Globus pallidus (tissue), 1 donor: ENCODE measurements around the gene CLCN6.

ENCODE experiments used
- DNase-seq: peaks from one replicate; pipeline ENCODE4 v3.0.0-alpha.2; 2015; ENCODE audit warnings: low spot score

The CLCN6 gene

DNA sequence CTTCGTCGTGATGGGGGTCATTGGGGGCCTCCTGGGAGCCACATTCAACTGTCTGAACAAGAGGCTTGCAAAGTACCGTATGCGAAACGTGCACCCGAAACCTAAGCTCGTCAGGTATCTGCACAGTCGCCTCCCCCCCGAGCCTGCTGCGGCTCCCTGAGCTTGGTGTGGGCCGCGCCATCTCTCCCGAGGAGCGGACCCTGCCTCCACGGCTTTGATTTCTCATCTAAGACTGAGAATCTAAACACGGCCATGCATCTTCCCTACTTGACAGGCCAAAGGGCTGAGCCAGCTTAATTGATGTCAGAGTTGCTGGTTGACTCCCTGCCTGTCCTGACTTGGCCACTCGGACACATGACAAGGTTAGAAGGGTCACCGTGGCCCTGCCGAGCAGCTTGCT lies 22.5 kb downstream of the CLCN6 start:
- DNase-seq, result no peak

DNA sequence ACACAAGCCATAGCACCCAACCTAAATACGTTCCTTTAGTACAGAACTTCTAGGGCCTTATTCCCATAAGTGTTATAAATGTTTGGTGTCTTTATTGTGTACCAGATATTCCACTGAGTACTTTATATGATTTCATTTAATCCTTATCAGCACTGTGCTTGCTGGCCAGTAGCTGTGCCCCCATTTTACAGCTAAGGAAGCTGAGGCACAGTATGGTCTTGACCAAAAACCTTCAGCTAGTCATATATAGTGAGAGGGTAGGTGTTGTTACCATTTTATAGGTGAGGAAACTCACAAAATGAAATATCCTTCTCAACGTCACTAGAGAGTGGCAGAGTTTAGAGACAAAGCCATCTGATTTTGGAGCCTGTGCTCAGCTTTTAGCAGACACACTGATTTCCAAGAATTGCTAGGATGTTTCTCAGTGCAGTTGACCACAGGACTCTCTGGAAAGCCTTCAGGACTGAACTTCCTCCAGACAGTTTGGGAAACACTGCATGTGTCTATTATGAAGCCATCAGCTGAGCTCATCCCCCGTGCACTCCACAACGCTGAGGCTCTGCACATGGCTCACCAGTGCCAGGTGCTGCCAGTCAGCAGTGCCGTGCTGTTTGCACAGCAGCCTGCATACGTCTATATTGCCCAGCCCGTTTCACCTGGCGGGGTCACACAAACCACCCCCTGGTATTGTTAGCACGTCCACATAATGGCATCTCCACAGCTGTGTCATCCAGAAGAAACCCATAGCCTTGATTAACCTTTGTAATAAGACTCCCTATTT lies 26.1 kb downstream of the CLCN6 start:
- DNase-seq, result no peak

DNA sequence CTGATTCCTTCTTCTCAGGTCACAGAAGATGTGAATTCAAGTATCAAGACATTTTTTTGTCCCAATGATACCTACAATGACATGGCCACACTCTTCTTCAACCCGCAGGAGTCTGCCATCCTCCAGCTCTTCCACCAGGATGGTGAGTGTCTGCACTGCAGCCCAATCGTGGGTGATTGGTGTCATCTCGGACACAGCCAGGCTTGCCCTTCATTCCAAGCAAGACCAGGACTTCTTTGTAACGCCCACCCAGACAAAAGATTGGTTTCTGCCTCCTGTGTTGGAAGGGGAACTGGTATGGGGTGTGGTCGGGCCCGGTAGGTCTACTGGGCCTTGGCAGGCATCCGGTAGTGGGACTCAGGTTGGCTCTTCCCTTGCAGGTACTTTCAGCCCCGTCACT lies 27.5 kb downstream of the CLCN6 start:
- no peak for DNase-seq

DNA sequence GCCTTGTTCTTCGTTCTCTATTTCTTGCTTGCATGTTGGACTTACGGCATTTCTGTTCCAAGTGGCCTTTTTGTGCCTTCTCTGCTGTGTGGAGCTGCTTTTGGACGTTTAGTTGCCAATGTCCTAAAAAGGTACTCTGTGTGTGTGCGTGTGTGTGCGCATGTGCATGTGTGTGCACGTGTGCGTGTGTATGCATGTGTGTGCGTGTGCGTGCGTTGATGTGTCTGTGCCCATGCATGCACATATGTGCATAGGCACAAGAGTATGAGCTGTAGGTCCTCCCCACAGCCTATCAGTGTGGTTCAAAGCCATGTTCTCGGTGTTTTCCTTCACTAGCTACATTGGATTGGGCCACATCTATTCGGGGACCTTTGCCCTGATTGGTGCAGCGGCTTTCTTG lies 27.9 kb downstream of the CLCN6 start:
- DNase-seq, result no peak

DNA sequence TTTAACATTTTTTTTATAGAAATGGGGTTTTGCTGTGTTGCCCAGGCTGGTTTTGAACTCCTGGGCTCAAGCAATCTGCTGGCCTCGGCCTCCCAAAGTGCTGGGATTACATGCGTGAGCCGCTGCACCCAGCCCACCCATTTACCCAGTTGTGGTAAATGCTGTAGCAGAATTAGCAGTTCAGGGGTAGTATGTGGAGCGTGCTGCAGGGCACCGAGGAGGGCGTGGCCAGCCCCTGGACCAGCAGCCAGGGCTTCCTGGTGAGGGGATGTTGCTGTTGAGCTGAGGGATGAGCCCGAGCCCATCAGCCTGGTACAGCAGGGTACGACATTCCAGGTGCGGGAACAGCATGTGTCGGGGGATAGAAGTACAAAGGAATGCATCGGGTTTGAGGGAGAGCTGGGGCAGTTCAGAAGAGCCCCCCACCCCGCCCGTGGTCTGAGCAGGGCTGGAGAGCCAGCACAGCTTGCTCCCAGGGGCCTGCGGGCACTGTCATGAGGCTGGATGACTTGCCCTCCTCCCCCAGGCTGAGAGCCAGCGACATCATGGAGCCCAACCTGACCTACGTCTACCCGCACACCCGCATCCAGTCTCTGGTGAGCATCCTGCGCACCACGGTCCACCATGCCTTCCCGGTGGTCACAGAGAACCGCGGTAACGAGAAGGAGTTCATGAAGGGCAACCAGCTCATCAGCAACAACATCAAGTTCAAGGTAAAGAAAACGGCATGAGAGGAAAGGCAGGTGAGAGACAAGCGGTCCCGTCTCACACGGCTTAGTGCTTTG lies 29.6 kb downstream of the CLCN6 start:
- DNase-seq, result no peak

DNA sequence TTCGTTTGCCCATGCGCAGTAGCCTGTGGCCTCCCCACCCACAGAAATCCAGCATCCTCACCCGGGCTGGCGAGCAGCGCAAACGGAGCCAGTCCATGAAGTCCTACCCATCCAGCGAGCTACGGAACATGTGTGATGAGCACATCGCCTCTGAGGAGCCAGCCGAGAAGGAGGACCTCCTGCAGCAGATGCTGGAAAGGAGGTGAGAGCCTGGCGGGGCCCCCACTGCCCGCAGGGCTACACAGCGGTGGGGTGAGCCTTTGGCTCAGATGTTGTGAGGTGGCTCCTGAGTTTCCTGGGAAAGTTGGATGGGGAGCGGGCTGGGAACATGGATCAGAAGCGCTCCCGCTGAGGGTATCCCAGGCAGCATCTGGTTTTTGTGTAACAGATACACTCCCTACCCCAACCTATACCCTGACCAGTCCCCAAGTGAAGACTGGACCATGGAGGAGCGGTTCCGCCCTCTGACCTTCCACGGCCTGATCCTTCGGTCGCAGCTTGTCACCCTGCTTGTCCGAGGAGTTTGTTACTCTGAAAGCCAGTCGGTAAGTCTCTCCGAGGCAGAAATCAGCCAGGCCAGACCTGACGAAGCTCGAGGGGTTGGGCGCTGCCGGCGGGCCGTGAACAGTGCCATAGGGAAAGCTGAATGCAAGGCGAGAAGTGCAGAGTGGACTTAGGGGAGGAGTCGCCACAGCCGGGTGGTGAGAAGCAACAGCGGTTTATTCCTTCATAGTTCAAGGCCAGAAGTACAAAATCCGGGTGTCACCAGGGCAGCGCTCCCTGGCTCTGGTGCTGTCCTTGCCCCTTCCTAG lies 31.2 kb downstream of the CLCN6 start:
- no peak for DNase-seq

DNA sequence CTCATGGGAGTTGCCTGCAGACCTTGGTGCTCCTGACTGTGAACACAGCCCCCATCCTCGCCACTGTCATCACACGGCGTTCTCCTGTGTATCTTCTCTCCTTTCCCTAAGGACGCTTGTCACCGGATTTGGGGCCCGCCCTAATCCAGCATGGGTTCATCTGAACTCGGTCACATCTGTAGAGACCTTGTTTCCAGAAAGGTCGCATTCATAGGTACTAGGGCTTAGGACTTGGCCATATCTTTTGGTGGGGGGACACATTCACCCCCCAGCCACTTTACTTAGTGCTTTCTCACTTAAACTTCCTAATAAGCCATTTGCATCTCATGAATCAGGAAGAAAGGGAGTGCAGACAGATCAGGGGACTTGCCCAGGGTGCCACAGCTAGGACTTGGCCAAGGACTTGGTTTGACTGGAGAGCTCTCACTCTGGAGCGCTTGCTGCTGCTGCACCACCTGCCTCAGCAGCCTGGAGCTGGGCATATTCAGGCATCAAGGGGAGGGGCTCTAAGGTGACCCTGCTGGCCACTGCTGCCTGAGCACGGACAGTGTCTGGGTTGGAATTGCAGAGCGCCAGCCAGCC lies 31.9 kb downstream of the CLCN6 start:
- no peak for DNase-seq

DNA sequence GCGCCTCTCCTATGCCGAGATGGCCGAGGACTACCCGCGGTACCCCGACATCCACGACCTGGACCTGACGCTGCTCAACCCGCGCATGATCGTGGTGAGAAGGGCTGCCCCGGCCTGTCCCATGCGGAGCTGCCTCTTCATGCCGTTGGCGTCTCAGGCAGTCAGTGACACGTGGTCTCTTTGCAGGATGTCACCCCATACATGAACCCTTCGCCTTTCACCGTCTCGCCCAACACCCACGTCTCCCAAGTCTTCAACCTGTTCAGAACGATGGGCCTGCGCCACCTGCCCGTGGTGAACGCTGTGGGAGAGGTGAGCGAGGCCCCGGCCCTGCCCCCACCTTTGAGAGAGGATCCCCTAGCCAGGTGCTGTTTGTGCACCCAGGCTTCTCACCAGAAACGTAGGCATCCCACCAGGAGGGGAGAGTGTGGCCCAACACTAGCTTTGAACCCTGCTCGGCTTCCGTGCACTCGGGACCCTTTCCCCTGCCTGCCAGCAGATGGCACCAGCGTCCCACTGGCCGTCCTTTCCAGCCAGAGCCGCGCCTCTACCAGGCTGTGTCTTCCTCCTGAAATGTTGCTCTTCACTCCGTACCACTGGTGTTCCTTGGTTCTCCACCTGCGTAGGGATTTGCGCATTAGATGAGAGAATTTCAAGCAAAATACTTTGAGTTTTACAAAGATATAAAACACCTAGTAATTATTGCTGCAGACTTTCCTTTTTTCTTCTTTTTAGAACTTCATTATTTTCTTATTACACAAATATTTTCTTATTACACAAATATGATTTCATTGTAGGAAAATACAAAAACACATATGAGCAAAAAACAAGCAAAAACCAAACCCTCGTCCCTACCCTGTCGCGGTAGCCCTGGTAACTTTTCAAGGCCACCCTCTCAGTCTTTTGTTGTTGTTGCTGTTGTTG lies 32.6 kb downstream of the CLCN6 start:
- peak; percentile 58 for DNase-seq

DNA sequence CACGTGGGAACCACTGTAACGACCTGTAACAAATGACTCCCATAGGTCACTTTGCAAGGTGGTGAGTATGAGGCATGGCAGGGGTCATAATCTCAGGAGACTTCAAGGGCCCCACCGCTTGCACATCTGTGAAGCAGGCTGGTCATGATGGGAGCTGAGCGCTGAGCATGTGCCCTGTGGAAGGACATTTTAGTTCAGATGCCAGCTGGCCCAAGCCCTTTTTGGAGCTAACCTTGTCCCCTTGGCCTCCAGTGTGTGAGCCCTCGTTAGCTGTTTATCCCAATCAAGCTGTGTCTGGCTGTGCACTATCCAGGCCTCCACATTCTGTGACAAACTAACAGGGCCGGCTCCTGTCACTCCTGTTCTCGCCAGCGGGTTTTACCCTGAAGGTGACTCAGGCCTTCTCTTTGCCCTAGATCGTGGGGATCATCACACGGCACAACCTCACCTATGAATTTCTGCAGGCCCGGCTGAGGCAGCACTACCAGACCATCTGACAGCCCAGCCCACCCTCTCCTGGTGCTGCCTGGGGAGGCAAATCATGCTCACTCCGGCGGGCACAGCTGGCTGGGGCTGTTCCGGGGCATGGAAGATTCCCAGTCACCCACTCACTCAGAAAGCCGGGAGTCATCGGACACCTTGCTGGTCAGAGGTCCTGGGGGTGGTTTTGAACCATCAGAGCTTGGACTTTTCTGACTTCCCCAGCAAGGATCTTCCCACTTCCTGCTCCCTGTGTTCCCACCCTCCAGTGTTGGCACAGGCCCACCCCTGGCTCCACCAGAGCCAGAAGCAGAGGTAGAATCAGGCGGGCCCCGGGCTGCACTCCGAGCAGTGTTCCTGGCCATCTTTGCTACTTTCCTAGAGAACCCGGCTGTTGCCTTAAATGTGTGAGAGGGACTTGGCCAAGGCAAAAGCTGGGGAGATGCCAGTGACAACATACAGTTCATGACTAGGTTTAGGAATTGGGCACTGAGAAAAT lies 34.0 kb downstream of the CLCN6 start:
- DNase-seq, result no peak

DNA sequence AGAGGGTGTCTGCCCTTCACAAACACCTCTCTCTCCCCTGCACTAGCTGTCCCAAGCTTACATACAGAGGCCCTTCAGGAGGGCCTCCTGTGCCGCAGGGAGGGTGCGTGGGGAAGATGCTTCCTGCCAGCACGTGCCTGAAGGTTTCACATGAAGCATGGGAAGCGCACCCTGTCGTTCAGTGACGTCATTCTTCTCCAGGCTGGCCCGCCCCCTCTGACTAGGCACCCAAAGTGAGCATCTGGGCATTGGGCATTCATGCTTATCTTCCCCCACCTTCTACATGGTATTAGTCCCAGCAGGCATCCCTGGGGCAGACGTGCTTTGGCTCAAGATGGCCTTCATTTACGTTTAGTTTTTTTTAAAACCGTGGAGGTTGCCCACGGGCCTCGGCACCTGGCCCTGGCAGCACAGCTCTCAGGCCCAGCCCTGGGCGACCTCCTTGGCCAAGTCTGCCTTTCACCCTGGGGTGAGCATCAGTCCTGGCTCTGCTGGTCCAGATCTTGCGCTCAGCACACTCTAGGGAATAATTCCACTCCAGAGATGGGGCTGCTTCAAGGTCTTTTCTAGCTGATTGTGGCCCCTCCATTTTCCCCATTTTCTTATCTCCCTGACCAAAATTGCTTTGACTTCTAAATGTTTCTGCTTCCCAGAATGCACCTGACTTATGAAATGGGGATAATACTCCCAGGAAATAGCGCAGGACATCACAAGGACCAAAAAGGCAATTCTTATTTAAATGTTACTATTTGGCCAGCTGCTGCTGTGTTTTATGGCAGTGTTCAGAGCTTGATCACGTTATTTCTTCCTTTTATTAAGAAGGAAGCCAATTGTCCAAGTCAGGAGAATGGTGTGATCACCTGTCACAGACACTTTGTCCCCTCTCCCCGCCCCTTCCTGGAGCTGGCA lies 35.5 kb downstream of the CLCN6 start:
- no peak for DNase-seq

DNA sequence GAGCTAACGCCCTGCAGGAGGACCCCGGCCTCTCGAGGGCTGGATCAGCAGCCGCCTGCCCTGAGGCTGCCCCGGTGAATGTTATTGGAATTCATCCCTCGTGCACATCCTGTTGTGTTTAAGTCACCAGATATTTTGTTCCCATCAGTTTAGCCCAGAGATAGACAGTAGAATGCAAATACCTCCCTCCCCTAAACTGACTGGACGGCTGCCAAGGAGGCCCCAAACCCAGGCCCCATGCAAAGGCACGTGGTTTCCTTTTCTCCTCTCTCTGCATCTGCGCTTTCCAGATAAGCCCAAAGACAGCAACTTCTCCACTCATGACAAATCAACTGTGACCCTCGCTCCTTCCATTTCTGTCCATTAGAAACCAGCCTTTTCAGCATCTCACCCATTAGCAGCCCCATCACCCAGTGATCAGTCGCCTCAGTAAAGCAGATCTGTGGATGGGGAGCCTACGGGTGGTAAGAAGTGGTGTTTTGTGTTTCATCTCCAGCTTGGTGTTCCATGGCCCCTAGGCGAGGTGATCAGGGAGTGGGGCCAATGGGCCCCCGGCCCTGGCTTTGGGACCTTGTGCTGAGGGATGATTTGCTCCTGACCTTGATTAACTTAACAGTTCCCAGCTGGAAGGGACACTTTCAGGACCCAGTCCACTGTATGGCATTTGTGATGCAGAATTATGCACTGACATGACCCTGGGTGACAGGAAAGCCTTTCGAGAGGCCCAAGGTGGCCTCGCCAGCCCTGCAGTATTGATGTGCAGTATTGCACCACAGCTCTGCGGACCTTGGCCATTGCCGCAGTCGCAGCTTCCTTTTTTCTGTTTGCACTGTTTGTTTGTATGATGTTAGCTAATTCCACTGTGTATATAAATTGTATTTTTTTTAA lies 36.4 kb downstream of the CLCN6 start:
- peak; percentile 18 for DNase-seq

DNA sequence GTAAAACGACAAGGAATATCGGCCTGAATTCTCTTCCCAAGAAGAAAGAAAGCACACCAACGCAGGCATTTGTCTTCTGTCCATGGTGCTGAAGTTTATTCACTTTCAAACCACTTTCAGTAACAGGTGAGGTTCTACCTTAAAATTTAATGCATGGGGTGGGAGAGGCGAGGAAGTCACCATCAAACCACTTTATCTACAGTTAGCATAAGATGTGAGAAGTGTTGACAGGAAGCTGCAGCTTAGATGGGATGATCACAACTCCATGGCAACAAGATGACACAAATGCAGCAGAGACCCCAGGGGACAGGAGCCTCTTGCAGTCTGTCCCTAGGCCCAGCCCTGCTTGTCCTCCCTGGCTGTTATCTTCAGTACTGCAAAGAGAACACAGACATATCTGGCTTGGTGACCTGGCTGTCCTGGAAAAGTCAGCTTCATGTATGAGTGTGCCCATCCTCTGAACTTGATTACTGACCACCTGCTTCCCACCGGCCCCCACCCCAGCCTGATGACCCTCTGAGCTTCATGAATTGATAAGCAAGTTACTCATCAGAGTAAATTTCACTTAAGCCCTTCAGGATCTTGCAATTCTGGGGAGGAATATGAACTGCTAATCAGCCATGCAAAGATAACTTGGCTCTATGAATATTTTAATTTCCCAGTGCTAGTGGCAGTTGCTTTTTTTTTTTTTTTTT lies 39.8 kb downstream of the CLCN6 start:
- DNase-seq, result no peak

DNA sequence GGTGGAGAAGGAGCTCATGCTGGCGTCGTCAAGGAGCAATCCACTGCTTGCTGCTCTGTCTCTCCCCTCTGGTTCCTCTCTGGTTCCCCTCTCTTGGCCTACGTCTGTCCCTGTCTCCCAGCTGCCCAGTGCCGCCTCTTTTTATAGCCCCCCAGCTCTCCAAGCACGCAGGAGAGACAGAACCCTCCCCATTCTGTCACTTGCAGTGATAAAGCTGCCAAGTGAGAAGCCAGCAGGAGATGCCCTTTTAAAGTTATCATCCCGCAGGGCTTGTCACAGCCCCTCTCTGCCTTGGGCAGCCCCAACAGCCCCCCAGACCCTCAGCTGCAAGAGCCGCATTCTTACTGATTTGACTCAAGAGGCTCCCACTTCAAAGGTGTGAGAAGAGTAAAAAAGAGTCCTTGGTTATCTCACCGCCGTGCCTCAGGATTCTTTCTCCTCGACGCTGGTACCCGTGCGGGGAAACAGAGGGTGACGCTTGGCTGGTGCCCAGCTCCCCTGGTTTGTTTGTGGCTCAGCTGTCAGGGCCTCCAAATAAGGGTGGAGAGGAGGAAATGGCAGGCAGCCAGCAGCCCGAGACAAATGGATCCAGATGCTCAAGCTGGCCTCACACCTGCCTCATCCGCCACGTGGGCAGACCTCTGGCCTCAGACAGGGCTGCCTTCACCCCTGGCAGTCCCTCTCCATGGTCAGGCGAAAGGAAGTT lies 41.8 kb downstream of the CLCN6 start, which contains the start of gene NPPA:
Gene NPPA (minus strand): TSS at position 117 of the 706 bp plus-strand sequence. CDS start 99 bp downstream, at position 18.
- DNase-seq, result no peak

DNA sequence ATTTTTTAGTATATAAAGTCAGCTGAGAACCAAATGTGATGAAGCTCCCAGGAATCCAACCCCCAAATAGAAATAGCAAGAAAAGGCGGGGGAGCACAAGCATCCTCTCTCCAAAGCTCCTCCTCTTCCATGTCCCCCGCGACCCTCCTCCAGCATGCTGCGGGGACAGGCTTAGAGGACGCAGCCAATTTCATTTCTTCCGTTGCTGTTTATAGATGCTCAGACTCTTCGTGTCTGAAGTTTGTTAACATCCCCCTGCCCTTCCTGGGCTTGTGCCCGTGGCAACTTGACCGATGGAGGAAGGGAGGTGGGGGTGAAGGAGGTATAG lies 42.3 kb downstream of the CLCN6 start:
- DNase-seq, result no peak

DNA sequence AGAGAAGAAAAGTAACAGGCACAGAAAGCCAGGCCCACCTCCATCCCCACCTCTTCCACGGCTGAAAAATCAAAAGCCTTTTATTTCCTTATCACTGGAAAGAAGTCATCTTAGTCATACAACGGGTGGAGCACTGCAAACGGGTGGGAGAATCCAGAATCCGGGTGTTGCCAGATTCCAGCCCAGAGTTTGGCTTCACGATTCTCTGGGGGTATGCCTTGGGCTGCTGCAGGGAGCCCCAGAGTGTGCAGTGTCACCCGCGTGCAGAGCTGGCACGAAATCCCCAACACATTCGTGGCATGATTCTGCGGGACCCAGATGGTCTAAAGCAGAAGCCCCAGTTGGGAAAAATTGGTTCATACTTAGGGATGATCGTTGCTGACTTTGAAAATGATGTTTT lies 44.2 kb downstream of the CLCN6 start:
- no peak for DNase-seq

DNA sequence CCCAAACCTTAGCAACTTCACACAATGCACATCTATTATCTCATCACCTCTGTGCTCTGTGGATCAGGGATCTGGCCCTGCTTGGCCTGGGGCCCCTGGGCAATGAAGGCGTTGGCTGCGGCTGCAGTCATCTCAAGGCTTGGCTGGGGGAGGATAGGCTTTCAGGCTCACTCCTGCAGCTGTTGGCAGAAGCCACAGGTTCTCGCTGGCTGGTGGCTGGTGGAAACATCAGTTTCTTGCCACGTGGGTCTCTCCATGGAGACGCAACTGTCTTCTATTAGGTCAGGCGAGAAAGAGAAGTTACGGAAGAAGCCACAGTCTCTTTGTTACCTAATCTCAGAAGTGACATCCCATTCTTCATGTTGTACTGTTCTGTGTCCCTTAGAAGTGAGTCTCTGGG lies 45.2 kb downstream of the CLCN6 start:
- no peak for DNase-seq

DNA sequence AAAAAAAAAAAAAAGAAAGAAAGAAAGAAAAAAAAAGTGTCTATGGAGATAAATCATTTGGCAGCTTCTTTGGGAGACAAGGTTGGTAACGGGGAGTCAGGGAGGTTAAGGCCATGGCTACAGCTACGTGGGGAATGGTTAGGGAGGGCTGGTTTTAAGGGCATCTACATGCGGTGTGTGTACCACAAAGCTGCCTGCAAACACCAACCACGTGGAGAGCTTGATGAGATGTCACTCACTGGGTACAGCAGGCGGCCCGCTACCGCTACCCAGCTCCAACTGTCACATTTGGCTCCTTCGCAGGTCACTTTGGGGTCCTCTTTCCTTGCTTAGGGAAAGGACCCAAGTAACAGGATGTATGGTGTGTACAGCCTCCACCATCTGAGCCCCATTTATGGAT lies 48.5 kb downstream of the CLCN6 start:
- no peak for DNase-seq
